HepG2 (cell line): ENCODE results near the gene IL1RL2. TPM values are rescaled to one million over a fixed set of nuclear protein-coding genes. Genes with fewer than 3 reads are reported as not detected.

Experiments
- NFKBIZ ChIP-seq: IDR thresholded peaks from 2 replicates; pipeline ENCODE4 v1.6.1; 2018; ENCODE audit warnings: missing genetic modification reagents, missing compliant biosample characterization
- NFYC ChIP-seq: IDR thresholded peaks from 2 replicates; pipeline ENCODE4 v1.6.1; 2016; ENCODE audit warnings: missing genetic modification reagents, missing compliant biosample characterization
- PTBP1 ChIP-seq: fragments of 200-400 bp; formaldehyde crosslinking; IDR thresholded peaks from 2 replicates; pipeline ENCODE4 v1.6.1; 2018; ENCODE audit warnings: low read length, low read depth; ENCODE audit not compliant: poor library complexity, severe bottlenecking
- RAD21 ChIP-seq: fragments of 450-650 bp; formaldehyde crosslinking; IDR thresholded peaks from 2 replicates; pipeline ENCODE4 v1.5.0; 2020; ENCODE audit warnings: mild to moderate bottlenecking
- RFXANK ChIP-seq: IDR thresholded peaks from 2 replicates; pipeline ENCODE4 v1.6.1; 2016
- SAFB2 ChIP-seq: sonication (generic); formaldehyde crosslinking; IDR thresholded peaks from 2 replicates; pipeline ENCODE4 v1.5.1; 2020; ENCODE audit warnings: missing genetic modification reagents, low read depth, mild to moderate bottlenecking, borderline replicate concordance
- SMC3 ChIP-seq: IDR thresholded peaks from 2 replicates; pipeline ENCODE4 v1.6.1; 2011; ENCODE audit warnings: low read length, improper control_type of control experiment
- STAT5B ChIP-seq: sonication (generic); formaldehyde crosslinking; IDR thresholded peaks from 2 replicates; pipeline ENCODE4 v1.4.0; 2020; ENCODE audit warnings: missing genetic modification reagents
- TSC22D2 ChIP-seq: sonication (generic); formaldehyde crosslinking; IDR thresholded peaks from 2 replicates; pipeline ENCODE4 v1.5.1; 2020; ENCODE audit warnings: missing genetic modification reagents, mild to moderate bottlenecking, borderline replicate concordance
- XRCC5 ChIP-seq: fragments of 200-400 bp; formaldehyde crosslinking; optimal IDR thresholded peaks from 2 replicates; pipeline ENCODE3; 2017; ENCODE audit warnings: mild to moderate bottlenecking, low read length
- ZKSCAN8 ChIP-seq: IDR thresholded peaks from 2 replicates; pipeline ENCODE4 v1.6.1; 2016; ENCODE audit warnings: borderline replicate concordance, missing genetic modification reagents, missing compliant biosample characterization
- ZNF180 ChIP-seq: sonication (generic); formaldehyde crosslinking; IDR thresholded peaks from 2 replicates; pipeline ENCODE4 v1.4.0; 2020; ENCODE audit warnings: low read depth, missing genetic modification reagents, borderline replicate concordance
- ZNF225 ChIP-seq: sonication (generic); formaldehyde crosslinking; IDR thresholded peaks from 2 replicates; pipeline ENCODE4 v1.4.0; 2020; ENCODE audit warnings: mild to moderate bottlenecking, missing genetic modification reagents
- ZNF362 ChIP-seq: sonication (generic); formaldehyde crosslinking; IDR thresholded peaks from 2 replicates; pipeline ENCODE4 v1.4.0; 2020; ENCODE audit warnings: missing genetic modification reagents, mild to moderate bottlenecking, borderline replicate concordance
- ZNF878 ChIP-seq: sonication (generic); formaldehyde crosslinking; IDR thresholded peaks from 2 replicates; pipeline ENCODE4 v1.8.1; 2023; ENCODE audit warnings: mild to moderate bottlenecking, missing genetic modification reagents, moderate library complexity
- polyA plus RNA-seq, 8 experiments: library from polyadenylated mRNA; depleted of rRNA in 3 of 8; stranded (reverse) in 7 of 8; unstranded in 1 of 8; fragments of >200 nt; fragmentation: Illumina TruSeq in 4 of 8; extraction: Trizol in 4 of 8; gene quantifications; 2 replicates each; pipeline versions ENCODE4 v1.2.1 to v1.2.3, GENCODE V29; 2011 to 2016; ENCODE audit warnings: low read depth in 4 of 8, missing spikeins in 1 of 8, mixed read lengths in 1 of 8; ENCODE audit not compliant: insufficient read depth in 1 of 8
- total RNA-seq, 5 experiments: library from RNA; depleted of rRNA; stranded (reverse); fragments of >200 nt; fragmentation: Illumina TruSeq; extraction: Trizol; gene quantifications; 2 replicates each; pipeline ENCODE4 v1.2.3, GENCODE V29; 2016; ENCODE audit warnings: low read depth in 1 of 5
- TF ChIP-seq, protein P1 (sequence below): sonication (generic); formaldehyde crosslinking; IDR thresholded peaks from 2 replicates; pipeline ENCODE4 v1.4.0; 2020; ENCODE audit warnings: mild to moderate bottlenecking, missing genetic modification reagents
- TF ChIP-seq, protein P2 (sequence below): sonication (generic); formaldehyde crosslinking; IDR thresholded peaks from 2 replicates; pipeline ENCODE4 v1.9.0; 2021; ENCODE audit warnings: missing genetic modification reagents, borderline replicate concordance

Gene IL1RL2
- total and polyA plus RNA-seq, 2 of the 13 experiments (the other 11 are each of a cell fraction or from before 2014, with no cell fraction given): 0.03 TPM; not detected in 1

DNA sequence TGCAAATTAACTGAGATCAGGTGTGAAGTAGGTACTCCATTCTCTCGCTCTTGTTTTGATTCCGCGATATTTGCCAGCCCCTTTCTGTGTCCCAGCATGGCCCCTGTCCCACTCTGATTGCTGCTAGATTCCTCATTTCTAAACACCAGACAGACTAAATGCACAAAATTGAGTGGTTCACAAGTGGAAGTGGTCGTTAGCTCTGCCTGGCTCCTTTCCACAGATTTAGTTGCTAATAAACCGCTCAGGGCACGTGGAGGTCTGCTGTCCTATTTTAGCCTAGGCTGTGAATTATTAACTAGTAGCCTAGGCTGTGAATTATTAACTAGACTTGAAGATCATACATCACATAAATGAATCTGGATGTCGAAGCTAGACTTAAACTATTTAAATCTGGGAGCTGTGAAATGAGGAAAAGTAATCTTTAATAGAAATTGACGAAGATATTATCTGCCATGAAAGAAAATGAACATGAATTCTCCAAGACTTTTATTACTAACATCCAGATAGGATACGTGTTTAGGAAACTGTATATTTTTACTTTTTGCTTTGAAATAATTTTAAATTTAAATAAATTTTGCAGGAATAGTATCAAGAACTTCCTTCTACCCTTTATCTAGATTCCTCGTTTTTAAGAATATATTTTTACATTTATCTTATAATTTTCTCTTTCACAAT is 3.7 kb downstream of the IL1RL2 start (continued):
- TF ChIP-seq, protein P1, sequence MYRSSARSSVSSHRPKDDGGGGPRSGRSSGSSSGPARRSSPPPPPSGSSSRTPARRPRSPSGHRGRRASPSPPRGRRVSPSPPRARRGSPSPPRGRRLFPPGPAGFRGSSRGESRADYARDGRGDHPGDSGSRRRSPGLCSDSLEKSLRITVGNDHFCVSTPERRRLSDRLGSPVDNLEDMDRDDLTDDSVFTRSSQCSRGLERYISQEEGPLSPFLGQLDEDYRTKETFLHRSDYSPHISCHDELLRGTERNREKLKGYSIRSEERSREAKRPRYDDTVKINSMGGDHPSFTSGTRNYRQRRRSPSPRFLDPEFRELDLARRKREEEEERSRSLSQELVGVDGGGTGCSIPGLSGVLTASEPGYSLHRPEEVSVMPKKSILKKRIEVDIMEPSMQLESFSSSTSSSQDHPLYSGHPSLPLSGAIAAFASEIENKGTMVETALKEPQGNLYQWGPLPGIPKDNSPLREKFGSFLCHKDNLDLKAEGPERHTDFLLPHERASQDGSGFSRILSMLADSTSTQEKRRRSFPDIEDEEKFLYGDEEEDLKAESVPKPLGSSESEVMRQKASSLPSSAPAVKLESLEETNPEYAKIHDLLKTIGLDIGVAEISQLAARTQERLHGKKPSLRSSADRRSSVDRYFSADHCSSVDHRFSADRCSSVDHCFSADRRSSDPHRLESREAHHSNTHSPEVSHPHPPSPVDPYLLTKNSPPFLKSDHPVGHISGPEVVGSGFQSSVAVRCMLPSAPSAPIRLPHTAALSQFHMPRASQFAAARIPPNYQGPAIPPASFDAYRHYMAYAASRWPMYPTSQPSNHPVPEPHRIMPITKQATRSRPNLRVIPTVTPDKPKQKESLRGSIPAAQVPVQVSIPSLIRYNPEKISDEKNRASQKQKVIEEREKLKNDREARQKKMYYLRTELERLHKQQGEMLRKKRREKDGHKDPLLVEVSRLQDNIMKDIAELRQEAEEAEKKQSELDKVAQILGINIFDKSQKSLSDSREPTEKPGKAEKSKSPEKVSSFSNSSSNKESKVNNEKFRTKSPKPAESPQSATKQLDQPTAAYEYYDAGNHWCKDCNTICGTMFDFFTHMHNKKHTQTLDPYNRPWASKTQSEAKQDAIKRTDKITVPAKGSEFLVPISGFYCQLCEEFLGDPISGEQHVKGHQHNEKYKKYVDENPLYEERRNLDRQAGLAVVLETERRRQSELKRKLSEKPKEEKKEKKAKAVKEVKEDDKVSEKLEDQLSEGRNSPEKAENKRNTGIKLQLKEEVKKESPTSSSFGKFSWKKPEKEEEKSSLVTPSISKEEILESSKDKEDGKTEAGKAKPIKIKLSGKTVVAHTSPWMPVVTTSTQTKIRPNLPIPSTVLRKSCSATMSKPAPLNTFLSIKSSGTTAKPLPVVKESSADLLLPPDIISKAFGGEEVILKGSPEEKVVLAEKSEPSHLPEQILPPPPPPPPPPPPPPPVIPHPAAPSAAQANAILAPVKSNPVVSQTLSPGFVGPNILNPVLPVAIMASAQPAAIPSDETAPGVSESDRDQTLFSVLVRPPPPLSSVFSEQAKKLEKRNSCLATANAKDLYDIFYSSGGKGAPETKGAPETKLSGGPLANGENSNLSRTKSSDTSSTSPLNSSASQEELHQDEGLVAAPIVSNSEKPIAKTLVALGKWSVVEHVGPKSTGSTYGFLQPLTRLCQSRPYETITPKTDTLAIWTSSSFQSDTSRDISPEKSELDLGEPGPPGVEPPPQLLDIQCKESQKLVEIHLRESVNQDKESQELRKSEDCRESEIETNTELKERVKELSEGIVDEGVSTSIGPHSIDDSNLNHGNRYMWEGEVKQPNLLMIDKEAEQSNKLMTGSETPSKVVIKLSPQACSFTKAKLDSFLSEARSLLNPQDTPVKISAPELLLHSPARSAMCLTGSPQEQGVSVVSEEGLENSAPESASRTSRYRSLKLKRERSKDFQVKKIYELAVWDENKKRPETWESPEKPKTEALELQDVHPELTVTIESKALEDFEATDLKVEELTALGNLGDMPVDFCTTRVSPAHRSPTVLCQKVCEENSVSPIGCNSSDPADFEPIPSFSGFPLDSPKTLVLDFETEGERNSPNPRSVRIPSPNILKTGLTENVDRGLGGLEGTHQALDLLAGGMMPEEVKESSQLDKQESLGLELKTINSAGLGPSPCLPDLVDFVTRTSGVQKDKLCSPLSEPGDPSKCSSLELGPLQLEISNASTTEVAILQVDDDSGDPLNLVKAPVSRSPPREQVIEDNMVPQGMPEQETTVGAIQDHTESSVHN: no peak; the same call in 1 of the 2 replicates
- TF ChIP-seq ZNF180 (CRISPR knock-in tag): no peak
- TF ChIP-seq ZNF225: no peak
- no peak for TF ChIP-seq TSC22D2 (CRISPR knock-in tag)
- no peak for TF ChIP-seq NFYC (CRISPR knock-in tag)
- TF ChIP-seq ZNF362 (CRISPR knock-in tag): no peak
- TF ChIP-seq, protein P2, sequence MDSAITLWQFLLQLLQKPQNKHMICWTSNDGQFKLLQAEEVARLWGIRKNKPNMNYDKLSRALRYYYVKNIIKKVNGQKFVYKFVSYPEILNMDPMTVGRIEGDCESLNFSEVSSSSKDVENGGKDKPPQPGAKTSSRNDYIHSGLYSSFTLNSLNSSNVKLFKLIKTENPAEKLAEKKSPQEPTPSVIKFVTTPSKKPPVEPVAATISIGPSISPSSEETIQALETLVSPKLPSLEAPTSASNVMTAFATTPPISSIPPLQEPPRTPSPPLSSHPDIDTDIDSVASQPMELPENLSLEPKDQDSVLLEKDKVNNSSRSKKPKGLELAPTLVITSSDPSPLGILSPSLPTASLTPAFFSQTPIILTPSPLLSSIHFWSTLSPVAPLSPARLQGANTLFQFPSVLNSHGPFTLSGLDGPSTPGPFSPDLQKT (CRISPR knock-in tag): no peak
- TF ChIP-seq SMC3: no peak
- no peak for TF ChIP-seq SAFB2
- no peak for TF ChIP-seq XRCC5
- TF ChIP-seq RAD21: no peak
- no peak for TF ChIP-seq PTBP1
- peak; percentile 26; the same call in 1 of the 2 replicates for TF ChIP-seq ZNF878 (CRISPR knock-in tag)
- no peak for TF ChIP-seq STAT5B
- no peak for TF ChIP-seq RFXANK (CRISPR knock-in tag)
- TF ChIP-seq ZKSCAN8 (CRISPR knock-in tag): no peak
- TF ChIP-seq NFKBIZ (CRISPR knock-in tag): no peak
